Measurements from ENCODE around the gene CAP1.
A peak's percentile ranks its signal among the peaks of the same experiment; 100 is the strongest.

CAP1 gene

DNA sequence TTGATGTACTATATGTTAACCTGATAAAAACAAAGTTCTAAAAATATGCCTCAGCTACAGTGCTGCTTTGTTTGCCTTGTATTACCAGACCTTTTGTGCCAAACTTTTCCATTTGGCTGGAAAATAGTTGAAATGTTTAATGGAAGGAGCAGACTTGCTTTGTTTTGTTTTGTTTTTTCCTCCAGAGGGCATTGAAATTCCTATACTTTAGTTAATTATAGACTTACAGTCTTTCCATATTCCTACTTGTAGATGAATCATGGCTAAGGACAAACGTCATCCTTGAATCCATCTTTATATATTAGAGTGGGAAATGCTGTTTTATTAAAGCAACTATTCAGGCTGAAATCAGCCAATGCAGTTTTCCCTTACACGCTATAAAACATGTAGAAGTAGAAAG lies 6.7 kb downstream of the CAP1 start:
- in situ Hi-C loops (cut with MboI; ENCODE audit: low sequenced_read_pairs, unreplicated experiment) = no loop called here
- no peak for TF ChIP-seq CTCF (IDR thresholded peaks at IDR 0.05; ENCODE audit: borderline replicate concordance, control extremely low read depth, extremely low read depth, insufficient read depth, missing control alignments)
- no peak for DNase-seq (ENCODE audit: low spot score)

DNA sequence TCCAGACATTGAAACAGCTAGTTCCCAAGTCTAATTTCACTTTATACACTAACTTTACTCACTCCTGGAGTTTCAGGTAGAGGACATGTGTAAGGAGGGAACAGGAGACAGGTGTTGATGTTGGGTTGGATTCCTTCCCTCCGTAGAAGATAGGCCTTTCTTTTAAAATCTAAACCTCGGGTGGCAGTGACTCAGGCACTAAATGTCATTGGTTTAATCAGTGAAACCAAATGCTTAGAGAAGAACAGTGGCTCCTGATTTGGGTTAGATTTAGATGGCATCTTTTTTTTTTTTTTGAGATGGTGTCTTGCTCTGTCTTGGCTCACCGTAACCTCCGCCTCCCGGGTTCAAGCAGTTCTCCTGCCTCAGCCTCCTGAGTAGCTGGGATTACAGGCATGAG lies 7.2 kb downstream of the CAP1 start:
- in situ Hi-C loops (cut with MboI; ENCODE audit: low sequenced_read_pairs, unreplicated experiment) = no loop called here
- no peak for DNase-seq (ENCODE audit: low spot score)
- no peak for TF ChIP-seq CTCF (IDR thresholded peaks at IDR 0.05; ENCODE audit: borderline replicate concordance, control extremely low read depth, extremely low read depth, insufficient read depth, missing control alignments)

DNA sequence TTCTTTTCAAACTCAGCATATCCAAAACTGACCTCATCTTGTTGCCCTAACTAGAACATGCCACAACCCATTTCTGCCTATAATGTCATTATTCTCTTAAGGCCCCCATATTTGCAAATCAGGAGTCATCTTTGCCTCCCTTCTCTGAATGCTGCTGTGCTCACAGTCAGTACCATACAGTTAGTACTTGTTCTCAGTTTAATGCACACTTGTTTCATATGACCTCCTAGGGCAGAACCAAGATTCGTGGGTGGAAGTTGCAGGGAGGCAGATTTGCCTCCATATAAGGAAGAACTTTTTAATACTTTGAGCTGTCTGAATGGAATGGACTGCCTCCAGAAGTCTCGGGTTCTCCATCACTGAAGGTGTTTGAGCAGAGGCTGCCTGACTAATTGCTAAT lies 9.2 kb downstream of the CAP1 start:
- no peak for TF ChIP-seq CTCF (IDR thresholded peaks at IDR 0.05; ENCODE audit: borderline replicate concordance, control extremely low read depth, extremely low read depth, insufficient read depth, missing control alignments)
- peak; percentile 62 for DNase-seq (ENCODE audit: low spot score)
- in situ Hi-C loops (cut with MboI; ENCODE audit: low sequenced_read_pairs, unreplicated experiment) = no loop called here

- no peak for TF ChIP-seq CTCF (IDR thresholded peaks at IDR 0.05; ENCODE audit: borderline replicate concordance, control extremely low read depth, extremely low read depth, insufficient read depth, missing control alignments)
- DNase-seq (ENCODE audit: low spot score) = no peak
- in situ Hi-C loops (cut with MboI; ENCODE audit: low sequenced_read_pairs, unreplicated experiment) = no loop called here
Measured at GRCh38 chr1:40050863-40051262, 10.3 kb downstream of the CAP1 start.

DNA sequence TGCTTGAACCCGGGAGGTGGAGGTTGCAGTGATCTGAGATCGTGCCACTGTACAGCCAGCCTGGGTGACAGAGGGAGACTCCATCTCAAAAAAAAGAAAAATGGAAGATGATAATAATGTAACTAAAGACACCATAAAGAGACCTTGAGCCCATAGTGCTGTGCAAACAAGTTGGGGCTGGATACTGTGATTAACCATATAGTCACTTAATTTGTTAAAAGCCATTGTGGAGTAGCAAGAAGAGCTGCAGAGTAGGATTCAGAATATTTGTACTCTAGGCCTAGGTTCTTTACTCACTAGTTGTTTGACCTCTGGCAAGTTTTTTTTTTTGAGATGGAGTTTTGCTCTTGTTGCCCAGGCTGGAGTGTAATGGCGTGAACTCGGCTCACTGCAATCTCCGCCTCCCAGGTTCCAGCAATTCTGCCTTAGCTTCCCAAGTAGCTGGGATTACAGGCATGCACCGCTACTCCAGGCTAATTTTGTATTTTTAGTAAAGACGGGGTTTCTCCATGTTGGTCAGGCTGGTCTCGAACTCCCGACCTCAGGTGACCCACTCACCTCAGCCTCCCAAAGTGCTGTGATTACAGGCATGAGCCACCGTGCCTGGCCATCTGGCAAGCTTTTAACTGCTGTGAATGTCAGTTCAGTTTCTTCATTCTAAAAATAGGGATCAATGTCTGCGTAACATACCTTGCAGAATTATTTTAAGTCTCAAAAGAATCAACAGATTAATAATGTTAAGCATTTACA lies 12.8 kb downstream of the CAP1 start:
- in situ Hi-C loops (cut with MboI; ENCODE audit: low sequenced_read_pairs, unreplicated experiment) = no loop called here
- TF ChIP-seq CTCF (IDR thresholded peaks at IDR 0.05; ENCODE audit: borderline replicate concordance, control extremely low read depth, extremely low read depth, insufficient read depth, missing control alignments) = no peak
- no peak for DNase-seq (ENCODE audit: low spot score)

- no peak for DNase-seq (ENCODE audit: low spot score)
- no peak for TF ChIP-seq CTCF (IDR thresholded peaks at IDR 0.05; ENCODE audit: borderline replicate concordance, control extremely low read depth, extremely low read depth, insufficient read depth, missing control alignments)
- in situ Hi-C loops (cut with MboI; ENCODE audit: low sequenced_read_pairs, unreplicated experiment) = no loop called here
Measured at GRCh38 chr1:40056519-40057309, 16.2 kb downstream of the CAP1 start.

Measured in GM13976 (cell line).